Hepatocyte (in vitro differentiated cells): ENCODE measurements around the gene ZNF423. TPM values are rescaled to one million over a fixed set of nuclear protein-coding genes. Genes with fewer than 3 reads are reported as not detected.

Source experiments
- DNase-seq: peaks from one replicate; pipeline ENCODE4 v3.0.0-alpha.2; 2016; ENCODE audit warnings: low spot score
- H2AFZ ChIP-seq: fragments of 200-600 bp; sonication (generic); 2 replicates; pipeline ENCODE4 v1.6.0; 2016; ENCODE audit warnings: antibody characterized with exemption, mild to moderate bottlenecking
- H3K27ac ChIP-seq: fragments of 200-600 bp; sonication (generic); 2 replicates; pipeline ENCODE4 v1.5.1; 2016; ENCODE audit warnings: mild to moderate bottlenecking
- H3K27me3 ChIP-seq: fragments of 200-600 bp; sonication (generic); 2 replicates; pipeline ENCODE4 v1.6.1; 2016
- H3K36me3 ChIP-seq: fragments of 200-600 bp; sonication (generic); replicated peaks from 2 replicates; pipeline ENCODE4 v1.5.1; 2016; ENCODE audit warnings: low read depth; ENCODE audit not compliant: insufficient read depth
- H3K4me1 ChIP-seq: fragments of 200-600 bp; sonication (generic); 2 replicates; pipeline ENCODE4 v1.5.1; 2016; ENCODE audit warnings: mild to moderate bottlenecking, moderate library complexity; ENCODE audit not compliant: insufficient read depth
- H3K4me2 ChIP-seq: fragments of 200-600 bp; sonication (generic); 2 replicates; pipeline ENCODE4 v1.6.0; 2016
- H3K4me3 ChIP-seq: fragments of 200-600 bp; sonication (generic); 2 replicates; pipeline ENCODE4 v1.5.1; 2016; ENCODE audit warnings: mild to moderate bottlenecking
- H3K79me2 ChIP-seq: fragments of 200-600 bp; sonication (generic); 2 replicates; pipeline ENCODE4 v1.6.0; 2017; ENCODE audit warnings: mild to moderate bottlenecking
- H3K9me2 ChIP-seq: fragments of 200-600 bp; sonication (generic); replicated peaks from 2 replicates; pipeline ENCODE4 v1.6.0; 2017; ENCODE audit warnings: mild to moderate bottlenecking; ENCODE audit not compliant: insufficient read depth
- H3K9me3 ChIP-seq: fragments of 200-600 bp; sonication (generic); 2 replicates; pipeline ENCODE4 v1.5.1; 2016; ENCODE audit warnings: low read depth, mild to moderate bottlenecking
- H4K20me1 ChIP-seq: fragments of 200-600 bp; sonication (generic); 2 replicates; pipeline ENCODE4 v1.6.0; 2016; ENCODE audit warnings: mild to moderate bottlenecking; ENCODE audit not compliant: insufficient read depth, poor library complexity, severe bottlenecking
- EZH2 ChIP-seq: fragments of 200-600 bp; sonication (generic); IDR thresholded peaks from 2 replicates; pipeline ENCODE4 v1.6.1; 2016; ENCODE audit warnings: antibody characterized with exemption, mild to moderate bottlenecking, borderline replicate concordance
- EZH2phosphoT487 ChIP-seq: fragments of 200-600 bp; sonication (generic); IDR thresholded peaks from one replicate; pipeline ENCODE4 v1.6.1; 2018; ENCODE audit warnings: antibody characterized with exemption, mild to moderate bottlenecking, low read depth, moderate library complexity; ENCODE audit not compliant: unreplicated experiment, severe bottlenecking
- WGBS: methylation state at CpG from one replicate; pipeline ENCODE4 v1.1.6; 2016; ENCODE audit warnings: low lambda C conversion rate; ENCODE audit errors: missing lambda C conversion rate; 5-methylcytosine and 5-hydroxymethylcytosine counted together
- polyA plus RNA-seq: library from polyadenylated mRNA; unstranded; fragments of >200 nt; fragmentation: Nextera tagmentation; extraction: Ambion mirVana; gene quantifications from 2 replicates; pipeline ENCODE4 v1.2.1, GENCODE V29; 2016
- total RNA-seq: library from RNA; depleted of rRNA; stranded (reverse); fragments of >200 nt; gene quantifications from 2 replicates; pipeline ENCODE4 v1.2.3, GENCODE V29; 2014
- TF ChIP-seq, protein P1 (sequence below): fragments of 200-600 bp; sonication (generic); IDR thresholded peaks from 2 replicates; pipeline ENCODE4 v1.5.1; 2016; ENCODE audit warnings: antibody characterized with exemption, mild to moderate bottlenecking; ENCODE audit not compliant: poor library complexity

The ZNF423 gene
- total and polyA plus RNA-seq, 2 experiments from 2014 or later, result 9.6 to 11.8 TPM

DNA sequence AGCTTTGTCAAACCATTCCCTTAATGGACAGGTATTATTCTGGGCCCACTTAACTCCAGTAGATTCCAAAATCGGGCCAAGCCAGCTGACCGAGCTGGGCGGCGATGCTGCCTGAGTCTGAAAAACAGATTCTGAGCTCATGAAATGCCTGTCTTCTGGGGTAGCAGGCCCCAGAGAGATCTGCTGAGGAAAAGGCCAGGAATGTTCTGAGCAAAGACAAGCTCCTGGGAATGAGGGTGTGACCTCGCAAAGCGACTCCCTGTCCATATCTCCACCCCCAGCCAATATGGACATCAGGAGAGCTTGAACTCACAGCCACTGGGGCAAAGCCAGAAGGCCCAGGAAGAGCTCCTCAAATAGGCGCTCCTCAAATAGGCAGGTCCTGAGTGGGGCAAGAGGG lies 23.7 kb downstream of the ZNF423 start:
- no peaks in the 10 kb centered on the region for H3K9me3 ChIP-seq
- no peaks in the 10 kb centered on the region for H4K20me1 ChIP-seq
- H3K4me3 ChIP-seq, result no peak overlapping the region
- H3K4me2 ChIP-seq, result no peak overlapping the region
- H3K27me3 ChIP-seq, result no peaks in the 10 kb centered on the region
- H3K9me2 ChIP-seq, result no peaks in the 10 kb centered on the region
- H3K36me3 ChIP-seq, result no peaks in the 10 kb centered on the region
- no peak for DNase-seq
- no peak overlapping the region for H2AFZ ChIP-seq
- H3K4me1 ChIP-seq, result peaks cover 60% of the 10 kb centered on the region
- peaks cover 61% of the 10 kb centered on the region for H3K79me2 ChIP-seq
- peak overlapping the region; percentile 87 for H3K27ac ChIP-seq
- 83% methylated on average over 7 of the region's 7 CpGs for WGBS
- TF ChIP-seq EZH2 (no peak), EZH2phosphoT487 (no peak)
- TF ChIP-seq, protein P1, sequence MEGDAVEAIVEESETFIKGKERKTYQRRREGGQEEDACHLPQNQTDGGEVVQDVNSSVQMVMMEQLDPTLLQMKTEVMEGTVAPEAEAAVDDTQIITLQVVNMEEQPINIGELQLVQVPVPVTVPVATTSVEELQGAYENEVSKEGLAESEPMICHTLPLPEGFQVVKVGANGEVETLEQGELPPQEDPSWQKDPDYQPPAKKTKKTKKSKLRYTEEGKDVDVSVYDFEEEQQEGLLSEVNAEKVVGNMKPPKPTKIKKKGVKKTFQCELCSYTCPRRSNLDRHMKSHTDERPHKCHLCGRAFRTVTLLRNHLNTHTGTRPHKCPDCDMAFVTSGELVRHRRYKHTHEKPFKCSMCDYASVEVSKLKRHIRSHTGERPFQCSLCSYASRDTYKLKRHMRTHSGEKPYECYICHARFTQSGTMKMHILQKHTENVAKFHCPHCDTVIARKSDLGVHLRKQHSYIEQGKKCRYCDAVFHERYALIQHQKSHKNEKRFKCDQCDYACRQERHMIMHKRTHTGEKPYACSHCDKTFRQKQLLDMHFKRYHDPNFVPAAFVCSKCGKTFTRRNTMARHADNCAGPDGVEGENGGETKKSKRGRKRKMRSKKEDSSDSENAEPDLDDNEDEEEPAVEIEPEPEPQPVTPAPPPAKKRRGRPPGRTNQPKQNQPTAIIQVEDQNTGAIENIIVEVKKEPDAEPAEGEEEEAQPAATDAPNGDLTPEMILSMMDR, result no peak

- no peak overlapping the region for H3K27ac ChIP-seq
- H3K79me2 ChIP-seq, result peaks cover 57% of the 10 kb centered on the region
- peaks cover 48% of the 10 kb centered on the region for H3K4me1 ChIP-seq
- no peak overlapping the region for H3K4me2 ChIP-seq
- no peaks in the 10 kb centered on the region for H3K9me2 ChIP-seq
- 93% methylated on average over 5 of the region's 5 CpGs for WGBS
- H4K20me1 ChIP-seq, result no peaks in the 10 kb centered on the region
- H3K9me3 ChIP-seq, result no peaks in the 10 kb centered on the region
- no peak for TF ChIP-seq EZH2phosphoT487
- TF ChIP-seq, protein P1, result no peak
- no peak for TF ChIP-seq EZH2
- H2AFZ ChIP-seq, result no peak overlapping the region
- no peaks in the 10 kb centered on the region for H3K36me3 ChIP-seq
- H3K27me3 ChIP-seq, result no peaks in the 10 kb centered on the region
- no peak for DNase-seq
- H3K4me3 ChIP-seq, result no peak overlapping the region
Observed at GRCh38 chr16:49830873-49831272, 25.0 kb downstream of the ZNF423 start.

- no peak for DNase-seq
- no peak overlapping the region for H2AFZ ChIP-seq
- peaks cover 35% of the 10 kb centered on the region for H3K4me1 ChIP-seq
- no peaks in the 10 kb centered on the region for H3K9me2 ChIP-seq
- WGBS, result 89% methylated on average over 15 of the region's 15 CpGs
- no peak overlapping the region for H3K4me3 ChIP-seq
- no peak overlapping the region for H3K4me2 ChIP-seq
- H4K20me1 ChIP-seq, result no peaks in the 10 kb centered on the region
- H3K9me3 ChIP-seq, result no peaks in the 10 kb centered on the region
- H3K79me2 ChIP-seq, result peaks cover 55% of the 10 kb centered on the region
- TF ChIP-seq EZH2, result no peak
- TF ChIP-seq, protein P1, result no peak
- TF ChIP-seq EZH2phosphoT487, result no peak
- H3K27ac ChIP-seq, result no peak overlapping the region
- H3K36me3 ChIP-seq, result no peaks in the 10 kb centered on the region
- H3K27me3 ChIP-seq, result no peaks in the 10 kb centered on the region
Observed at GRCh38 chr16:49828533-49829267, 27.2 kb downstream of the ZNF423 start.
